DND-41 (cell line): ENCODE results near the gene ATP10A.

Experiments used
- EZH2 ChIP-seq: IDR thresholded peaks from 3 replicates; pipeline ENCODE4 v1.6.1; 2012; ENCODE audit warnings: borderline replicate concordance, low read depth, mild to moderate bottlenecking, moderate library complexity, low read length, inconsistent platforms; ENCODE audit not compliant: severe bottlenecking
- TF ChIP-seq, protein P1 (sequence below): IDR thresholded peaks from 2 replicates; pipeline ENCODE4 v1.5.1; 2012; ENCODE audit warnings: borderline replicate concordance, low read length, moderate library complexity, mild to moderate bottlenecking; ENCODE audit not compliant: poor library complexity, severe bottlenecking; ENCODE audit errors: extremely low read depth

- TF ChIP-seq, protein P1, sequence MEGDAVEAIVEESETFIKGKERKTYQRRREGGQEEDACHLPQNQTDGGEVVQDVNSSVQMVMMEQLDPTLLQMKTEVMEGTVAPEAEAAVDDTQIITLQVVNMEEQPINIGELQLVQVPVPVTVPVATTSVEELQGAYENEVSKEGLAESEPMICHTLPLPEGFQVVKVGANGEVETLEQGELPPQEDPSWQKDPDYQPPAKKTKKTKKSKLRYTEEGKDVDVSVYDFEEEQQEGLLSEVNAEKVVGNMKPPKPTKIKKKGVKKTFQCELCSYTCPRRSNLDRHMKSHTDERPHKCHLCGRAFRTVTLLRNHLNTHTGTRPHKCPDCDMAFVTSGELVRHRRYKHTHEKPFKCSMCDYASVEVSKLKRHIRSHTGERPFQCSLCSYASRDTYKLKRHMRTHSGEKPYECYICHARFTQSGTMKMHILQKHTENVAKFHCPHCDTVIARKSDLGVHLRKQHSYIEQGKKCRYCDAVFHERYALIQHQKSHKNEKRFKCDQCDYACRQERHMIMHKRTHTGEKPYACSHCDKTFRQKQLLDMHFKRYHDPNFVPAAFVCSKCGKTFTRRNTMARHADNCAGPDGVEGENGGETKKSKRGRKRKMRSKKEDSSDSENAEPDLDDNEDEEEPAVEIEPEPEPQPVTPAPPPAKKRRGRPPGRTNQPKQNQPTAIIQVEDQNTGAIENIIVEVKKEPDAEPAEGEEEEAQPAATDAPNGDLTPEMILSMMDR = no peak
- TF ChIP-seq EZH2 = no peak
Observed at GRCh38 chr15:25893596-25893995, 30.5 kb upstream of the ATP10A start.
